A673 (cell line): ENCODE results near the gene ATRIP. TPM values are rescaled to one million over a fixed set of nuclear protein-coding genes. Genes with fewer than 3 reads are reported as not detected.

ENCODE experiments used
- BruUV-seq: library from RNA; stranded (reverse); fragments of 400-500 nt; replicated peaks from 2 replicates; lab custom pipeline; 2021; lab: Mats Ljungman, UMichigan
- CTCF ChIA-PET: fragments of 300-600 bp; sonication (Branson Sonifier 250); formaldehyde crosslinking; loops from one replicate; lab custom pipeline; 2022; ENCODE audit warnings: antibody characterized with exemption; lab: Charles Lee
- POLR2A ChIA-PET: fragments of 300-600 bp; sonication (Branson Sonifier 250); formaldehyde crosslinking; loops from one replicate; lab custom pipeline; 2022; ENCODE audit warnings: antibody characterized with exemption; ENCODE audit not compliant: low non-redundant PET; lab: Charles Lee
- DNase-seq: peaks from one replicate; pipeline ENCODE4 v3.0.0-alpha.2; 2015; ENCODE audit warnings: low spot score
- H3K27ac ChIP-seq: fragments of 200-600 bp; sonication (generic); 2 replicates; pipeline ENCODE4 v1.5.1; 2016; ENCODE audit warnings: mixed run types, low read depth, mild to moderate bottlenecking, mixed read lengths, antibody characterized with exemption, low read length; ENCODE audit not compliant: poor library complexity, severe bottlenecking
- H3K27me3 ChIP-seq: fragments of 200-600 bp; sonication (generic); replicated peaks from 2 replicates; pipeline ENCODE4 v1.6.1; 2017; ENCODE audit warnings: mixed run types, low read depth, mild to moderate bottlenecking, mixed read lengths, antibody characterized with exemption, low read length; ENCODE audit not compliant: insufficient read depth, poor library complexity
- H3K36me3 ChIP-seq: fragments of 200-600 bp; sonication (generic); 2 replicates; pipeline ENCODE4 v1.6.1; 2016; ENCODE audit warnings: mixed run types, mild to moderate bottlenecking, mixed read lengths, antibody characterized with exemption, low read length; ENCODE audit not compliant: insufficient read depth, poor library complexity, severe bottlenecking
- H3K4me1 ChIP-seq: fragments of 200-600 bp; sonication (generic); 2 replicates; pipeline ENCODE4 v1.6.1; 2017; ENCODE audit warnings: mixed run types, mild to moderate bottlenecking, mixed read lengths, antibody characterized with exemption, low read length; ENCODE audit not compliant: insufficient read depth, poor library complexity, severe bottlenecking
- H3K4me3 ChIP-seq: fragments of 200-600 bp; sonication (generic); 2 replicates; pipeline ENCODE4 v1.5.1; 2016; ENCODE audit warnings: low read depth, mixed run types, mild to moderate bottlenecking, mixed read lengths, low read length; ENCODE audit not compliant: poor library complexity, severe bottlenecking
- H3K9me3 ChIP-seq: fragments of 200-600 bp; sonication (generic); 2 replicates; pipeline ENCODE4 v1.6.1; 2016; ENCODE audit warnings: mixed run types, low read depth, mild to moderate bottlenecking, mixed read lengths, antibody characterized with exemption, low read length; ENCODE audit not compliant: poor library complexity, severe bottlenecking
- EZH2 ChIP-seq: fragments of 200-600 bp; sonication (generic); IDR thresholded peaks from 2 replicates; pipeline ENCODE4 v1.6.1; 2017; ENCODE audit warnings: borderline replicate concordance, low read depth, mild to moderate bottlenecking, mixed read lengths, antibody characterized with exemption, low read length; ENCODE audit not compliant: poor library complexity, severe bottlenecking
- intact Hi-C: fragments of 100-400 bp; cut with micrococcal nuclease; formaldehyde crosslinking; loops from one replicate; pipeline ENCODE4 v1.10.0; 2022; ENCODE audit not compliant: unreplicated experiment
- total RNA-seq: library from RNA; stranded (reverse); gene quantifications from 2 replicates; pipeline ENCODE4 v1.2.3, GENCODE V29; 2021
- TF ChIP-seq, protein P1 (sequence below): fragments of 300-800, 200-600 bp; sonication (generic); conservative IDR thresholded peaks from 2 replicates; pipeline ENCODE4 v1.5.1; 2017; ENCODE audit warnings: low read depth, mild to moderate bottlenecking, antibody characterized with exemption, low read length, moderate library complexity, mixed read lengths

ATRIP gene
- total RNA-seq, 1 experiment from 2014 or later, result 9.7 TPM

DNA sequence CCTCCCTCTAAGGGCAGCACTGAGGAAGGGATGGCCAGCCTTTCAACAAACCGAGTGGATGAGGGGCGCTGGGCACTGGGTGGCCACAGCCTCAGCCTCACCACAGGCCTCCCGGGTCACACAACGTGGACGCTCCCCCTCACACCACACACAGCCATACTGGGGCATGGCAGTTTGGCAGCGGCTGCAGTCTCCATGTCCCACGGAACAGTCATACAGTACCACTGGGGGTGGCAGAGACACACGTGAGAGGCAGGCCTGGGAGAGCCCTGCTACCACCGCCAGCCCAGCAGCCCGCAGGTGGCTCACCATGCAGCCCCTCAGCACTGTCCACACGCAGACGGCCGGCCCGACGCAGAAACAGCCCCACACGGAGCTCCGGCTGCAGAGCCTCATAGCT lies 28.4 kb upstream of the ATRIP start:
- Histone ChIP-seq H3K27me3 (no peaks in the 10 kb centered on the region), H3K36me3 (no peaks in the 10 kb centered on the region), H3K9me3 (no peaks in the 10 kb centered on the region), H3K27ac (no peak overlapping the region), H3K4me3 (no peak overlapping the region), H3K4me1 (no peaks in the 10 kb centered on the region)
- DNase-seq, result no peak
- intact Hi-C loops, result no loop called here
- BruUV-seq, result no TSS peak
- TF ChIP-seq, protein P1, sequence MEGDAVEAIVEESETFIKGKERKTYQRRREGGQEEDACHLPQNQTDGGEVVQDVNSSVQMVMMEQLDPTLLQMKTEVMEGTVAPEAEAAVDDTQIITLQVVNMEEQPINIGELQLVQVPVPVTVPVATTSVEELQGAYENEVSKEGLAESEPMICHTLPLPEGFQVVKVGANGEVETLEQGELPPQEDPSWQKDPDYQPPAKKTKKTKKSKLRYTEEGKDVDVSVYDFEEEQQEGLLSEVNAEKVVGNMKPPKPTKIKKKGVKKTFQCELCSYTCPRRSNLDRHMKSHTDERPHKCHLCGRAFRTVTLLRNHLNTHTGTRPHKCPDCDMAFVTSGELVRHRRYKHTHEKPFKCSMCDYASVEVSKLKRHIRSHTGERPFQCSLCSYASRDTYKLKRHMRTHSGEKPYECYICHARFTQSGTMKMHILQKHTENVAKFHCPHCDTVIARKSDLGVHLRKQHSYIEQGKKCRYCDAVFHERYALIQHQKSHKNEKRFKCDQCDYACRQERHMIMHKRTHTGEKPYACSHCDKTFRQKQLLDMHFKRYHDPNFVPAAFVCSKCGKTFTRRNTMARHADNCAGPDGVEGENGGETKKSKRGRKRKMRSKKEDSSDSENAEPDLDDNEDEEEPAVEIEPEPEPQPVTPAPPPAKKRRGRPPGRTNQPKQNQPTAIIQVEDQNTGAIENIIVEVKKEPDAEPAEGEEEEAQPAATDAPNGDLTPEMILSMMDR, result no peak
- ChIA-PET POLR2A (no interaction called here), CTCF (interaction anchor here (1.1 kb wide), 1 partner anchor 18 kb away, joined by 3 read pairs; no protein-coding TSS in a partner anchor)

DNA sequence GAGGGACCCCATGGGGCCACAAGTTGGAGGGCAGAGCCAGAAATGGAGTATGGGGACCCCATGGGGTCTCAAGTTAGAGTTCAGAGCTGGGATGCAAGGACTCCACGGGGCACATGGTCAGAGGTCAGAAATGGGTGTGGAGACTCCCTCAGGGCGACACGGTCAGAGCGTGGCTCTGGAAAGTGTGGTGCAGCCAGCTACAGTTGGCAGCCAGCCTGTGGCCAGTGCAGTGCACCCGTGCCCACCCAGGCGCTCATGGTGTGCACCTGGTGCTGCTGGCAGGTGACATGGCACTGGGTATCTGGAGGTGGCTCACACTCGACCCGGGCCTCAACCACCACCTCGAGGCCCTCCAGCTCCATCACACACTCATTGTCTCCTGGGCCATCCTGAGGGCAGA lies 27.9 kb upstream of the ATRIP start:
- no peak overlapping the region for H3K4me3 ChIP-seq
- H3K27me3 ChIP-seq, result no peaks in the 10 kb centered on the region
- H3K27ac ChIP-seq, result no peak overlapping the region
- H3K9me3 ChIP-seq, result no peaks in the 10 kb centered on the region
- no peaks in the 10 kb centered on the region for H3K36me3 ChIP-seq
- H3K4me1 ChIP-seq, result no peaks in the 10 kb centered on the region
- POLR2A ChIA-PET, result no interaction called here
- TF ChIP-seq EZH2, result no peak
- TF ChIP-seq, protein P1, result no peak
- no TSS peak for BruUV-seq
- CTCF ChIA-PET, result interaction anchor here (1.1 kb wide), 1 partner anchor 17 kb away, joined by 3 read pairs; no protein-coding TSS in a partner anchor
- DNase-seq, result no peak
- intact Hi-C loops, result no loop called here

DNA sequence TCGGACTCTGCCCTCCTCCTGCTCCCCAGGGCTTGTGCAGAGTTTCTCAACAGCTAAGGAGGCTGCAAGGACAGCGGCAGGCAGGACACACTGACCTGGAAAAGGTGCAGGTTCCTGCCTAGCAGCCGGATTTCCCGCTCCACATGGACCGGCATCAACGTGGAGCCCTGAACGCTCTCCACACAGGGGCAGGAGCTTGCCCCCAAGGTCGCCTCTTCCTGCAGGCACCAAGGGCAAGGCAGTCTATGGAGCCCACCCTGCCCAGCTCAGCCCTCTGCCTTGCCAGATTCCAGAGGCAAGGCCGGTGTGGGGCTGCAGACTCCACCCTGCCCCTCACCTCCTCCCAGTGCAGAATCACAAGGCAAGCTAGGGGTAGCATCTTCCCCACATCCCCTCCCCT lies 27.4 kb upstream of the ATRIP start:
- ChIA-PET POLR2A (no interaction called here), CTCF (interaction anchor here (1.1 kb wide), 1 partner anchor 17 kb away, joined by 3 read pairs; no protein-coding TSS in a partner anchor)
- Histone ChIP-seq H3K4me1 (no peaks in the 10 kb centered on the region), H3K9me3 (no peaks in the 10 kb centered on the region), H3K36me3 (no peaks in the 10 kb centered on the region), H3K27me3 (no peaks in the 10 kb centered on the region), H3K27ac (no peak overlapping the region), H3K4me3 (no peak overlapping the region)
- intact Hi-C loops, result no loop called here
- BruUV-seq, result no TSS peak
- no peak for DNase-seq
- TF ChIP-seq, protein P1, result no peak
- TF ChIP-seq EZH2, result no peak
